ENCODE data around the gene PLEKHM2.

The PLEKHM2 gene

DNA sequence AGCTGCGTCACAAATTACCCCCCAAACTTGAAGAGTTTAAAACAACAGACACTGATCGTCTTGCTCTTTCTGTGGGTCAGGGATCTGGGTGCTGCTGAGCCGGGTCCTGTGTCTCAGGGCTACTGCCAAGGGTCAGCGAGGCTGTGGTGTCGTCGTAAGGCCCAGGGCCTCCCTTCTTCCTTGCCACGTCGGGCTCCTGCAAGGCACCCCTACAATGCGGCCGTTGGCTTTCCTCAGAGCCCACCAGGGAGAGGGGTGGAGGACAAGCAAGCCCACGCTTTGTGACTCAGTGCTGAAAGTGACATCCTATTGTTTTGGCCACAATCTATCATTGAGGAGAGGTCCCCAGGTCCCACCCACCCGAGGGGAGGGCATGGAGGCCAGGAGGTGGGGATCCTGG is 66.8 kb downstream of the PLEKHM2 start:
- Histone ChIP-seq H3K36me3 (no peaks in the 10 kb centered on the region), H3K27me3 (no peaks in the 10 kb centered on the region), H3K4me3 (ENCODE audit: low read depth, low read length) (no peak overlapping the region), H3K9me3 (no peaks in the 10 kb centered on the region), H3K4me1 (no peaks in the 10 kb centered on the region)
- no peak for TF ChIP-seq CTCF (IDR thresholded peaks at IDR 0.05; ENCODE audit: low read depth, low read length)
- DNase-seq = no peak

DNA sequence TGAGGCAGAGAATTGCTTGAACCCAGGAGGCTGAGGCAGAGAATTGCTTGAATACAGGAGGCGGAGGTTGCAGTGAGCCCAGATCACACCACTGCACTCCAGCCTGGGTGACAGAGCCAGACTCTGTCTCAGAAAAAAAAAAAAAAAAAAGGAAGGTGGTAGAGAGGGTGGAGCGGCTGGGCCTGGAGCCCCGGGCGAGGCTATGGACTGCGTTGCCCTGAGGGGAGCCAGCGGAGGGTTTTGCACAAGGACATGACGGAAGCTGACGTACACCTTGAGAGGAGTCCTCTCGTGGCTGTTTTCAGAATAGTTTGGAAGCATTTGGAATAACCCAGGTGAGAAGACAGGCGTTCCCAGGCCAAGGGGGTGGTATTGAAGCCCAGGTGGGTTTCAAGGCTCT is 67.6 kb downstream of the PLEKHM2 start:
- no peaks in the 10 kb centered on the region for H3K36me3 ChIP-seq
- H3K27me3 ChIP-seq = no peaks in the 10 kb centered on the region
- no peaks in the 10 kb centered on the region for H3K9me3 ChIP-seq
- H3K4me3 ChIP-seq (ENCODE audit: low read depth, low read length) = no peak overlapping the region
- no peaks in the 10 kb centered on the region for H3K4me1 ChIP-seq
- TF ChIP-seq CTCF (IDR thresholded peaks at IDR 0.05; ENCODE audit: low read depth, low read length) = no peak
- DNase-seq = no peak

GRCh38 chr1:15753776-15754175 is 69.7 kb downstream of the PLEKHM2 start:
- TF ChIP-seq CTCF (IDR thresholded peaks at IDR 0.05; ENCODE audit: low read depth, low read length) = no peak
- H3K9me3 ChIP-seq = no peaks in the 10 kb centered on the region

GRCh38 chr1:15755021-15755645 is 71.0 kb downstream of the PLEKHM2 start:
- Histone ChIP-seq H3K4me3 (ENCODE audit: low read depth, low read length) (no peak overlapping the region), H3K27me3 (peaks cover 6% of the 10 kb centered on the region; the same call in 1 of the 2 replicates), H3K4me1 (peaks cover 8% of the 10 kb centered on the region; the same call in 1 of the 2 replicates), H3K36me3 (no peaks in the 10 kb centered on the region), H3K9me3 (no peaks in the 10 kb centered on the region)
- no peak for DNase-seq
- TF ChIP-seq CTCF (IDR thresholded peaks at IDR 0.05; ENCODE audit: low read depth, low read length) = no peak

More at GRCh38 chr1:15753776-15754175, 69.7 kb downstream of the PLEKHM2 start:
- Histone ChIP-seq H3K36me3 (no peaks in the 10 kb centered on the region), H3K27me3 (peaks cover under 1% of the 10 kb centered on the region; the same call in 1 of the 2 replicates), H3K4me3 (ENCODE audit: low read depth, low read length) (no peak overlapping the region), H3K4me1 (peaks cover 8% of the 10 kb centered on the region; the same call in 1 of the 2 replicates)
- no peak for DNase-seq

- H3K9me3 ChIP-seq = no peaks in the 10 kb centered on the region
- no peaks in the 10 kb centered on the region for H3K36me3 ChIP-seq
- peaks cover 6% of the 10 kb centered on the region; the same call in 1 of the 2 replicates for H3K27me3 ChIP-seq
- H3K4me3 ChIP-seq (ENCODE audit: low read depth, low read length) = no peak overlapping the region
- peaks cover 8% of the 10 kb centered on the region; the same call in 1 of the 2 replicates for H3K4me1 ChIP-seq
- no peak for DNase-seq
- no peak for TF ChIP-seq CTCF (IDR thresholded peaks at IDR 0.05; ENCODE audit: low read depth, low read length)
Observed at GRCh38 chr1:15755646-15756040, 71.5 kb downstream of the PLEKHM2 start.
